Tibial artery (tissue), 4 donors: Measurements from ENCODE around the gene CDH4.

Source experiments
- DNase-seq, 2 donors: peaks; one replicate each; pipeline ENCODE4 v3.0.0-alpha.2; 2019
- H3K27ac ChIP-seq, 2 donors: fragments of 200-600 bp; sonication (generic) in 1 of 2; 1 replicate in 1 of 2; 2 replicates in 1 of 2; pipeline ENCODE4 v1.5.1; 2018 to 2019; ENCODE audit warnings: mild to moderate bottlenecking in 1 of 2
- H3K27me3 ChIP-seq, 2 donors: fragments of 200-600 bp; sonication (generic) in 1 of 2; one replicate each; pipeline versions ENCODE4 v1.5.1 to v1.6.0; 2016 to 2019
- H3K36me3 ChIP-seq, 3 donors: fragments of 200-600 bp; sonication (generic) in 2 of 3; one replicate each; pipeline ENCODE4 v1.5.1; 2016 to 2019; ENCODE audit warnings: mild to moderate bottlenecking in 2 of 3
- H3K4me1 ChIP-seq, 4 donors: fragments of 200-600 bp; sonication (generic) in 2 of 4; 1 replicate in 3 of 4; 2 replicates in 1 of 4; pipeline ENCODE4 v1.5.1; 2016 to 2019
- H3K4me3 ChIP-seq, 2 donors: fragments of 200-600 bp; sonication (generic) in 1 of 2; 1 replicate in 1 of 2; 2 replicates in 1 of 2; pipeline ENCODE4 v1.5.1; 2018 to 2019; ENCODE audit warnings: mild to moderate bottlenecking in 2 of 2
- H3K9me3 ChIP-seq, 3 donors: fragments of 200-600 bp; sonication (generic) in 1 of 3; one replicate each; pipeline ENCODE4 v1.5.1; 2016 to 2019
- CTCF ChIP-seq, 2 experiments: fragments of 200-600 bp in 1 of 2; fragments of 450-650 bp in 1 of 2; IDR thresholded peaks; one replicate each; pipeline ENCODE4 v1.5.1; 2017 to 2019; ENCODE audit warnings: antibody characterized with exemption in 2 of 2, mild to moderate bottlenecking in 1 of 2, moderate library complexity in 1 of 2
- intact Hi-C: fragments of 100-400 bp; cut with DNase I; formaldehyde crosslinking; loops from one replicate; pipeline ENCODE4 v1.15.0; 2023; ENCODE audit warnings: low total_unique reads

The CDH4 gene

GRCh38 chr20:61674688-61675087 lies 422.6 kb downstream of the CDH4 start:
- Histone ChIP-seq H3K27ac (no peak overlapping the region), H3K36me3 (no peaks in the 10 kb centered on the region), H3K4me1 (no peaks in the 10 kb centered on the region), H3K27me3 (peaks cover 0 to 15% of the 10 kb centered on the region in 2 donors), H3K4me3 (no peak overlapping the region), H3K9me3 (no peaks in the 10 kb centered on the region)
- no peak for TF ChIP-seq CTCF (IDR thresholded peaks at IDR 0.05)
- intact Hi-C loops = no loop called here
- no peak for DNase-seq

GRCh38 chr20:61677928-61678327 lies 425.9 kb downstream of the CDH4 start:
- intact Hi-C loops = no loop called here
- peaks cover 0 to 22% of the 10 kb centered on the region in 2 donors for H3K27me3 ChIP-seq
- no peak overlapping the region for H3K4me3 ChIP-seq
- peaks cover 0 to under 1% (median 0%) of the 10 kb centered on the region in 4 donors for H3K4me1 ChIP-seq
- TF ChIP-seq CTCF (IDR thresholded peaks at IDR 0.05) = no peak
- H3K36me3 ChIP-seq = no peaks in the 10 kb centered on the region
- DNase-seq = no peak
- no peaks in the 10 kb centered on the region for H3K9me3 ChIP-seq
- no peak overlapping the region for H3K27ac ChIP-seq

- no peaks in the 10 kb centered on the region for H3K36me3 ChIP-seq
- DNase-seq = no peak
- H3K27ac ChIP-seq = no peak overlapping the region
- no peaks in the 10 kb centered on the region for H3K9me3 ChIP-seq
- no peak overlapping the region for H3K4me3 ChIP-seq
- intact Hi-C loops = no loop called here
- no peak for TF ChIP-seq CTCF (IDR thresholded peaks at IDR 0.05)
- peaks cover 0 to 5% (median 0%) of the 10 kb centered on the region in 4 donors for H3K4me1 ChIP-seq
- H3K27me3 ChIP-seq = peaks cover 0 to 22% of the 10 kb centered on the region in 2 donors
These were observed 426.4 kb downstream of the CDH4 start for GRCh38 chr20:61678437-61678836.

GRCh38 chr20:61679473-61679872 lies 427.4 kb downstream of the CDH4 start:
- no peak for DNase-seq
- H3K36me3 ChIP-seq = no peaks in the 10 kb centered on the region
- H3K27ac ChIP-seq = no peak overlapping the region
- intact Hi-C loops = no loop called here
- no peak for TF ChIP-seq CTCF (IDR thresholded peaks at IDR 0.05)
- no peaks in the 10 kb centered on the region for H3K9me3 ChIP-seq
- H3K27me3 ChIP-seq = peaks cover 0 to 29% of the 10 kb centered on the region in 2 donors
- H3K4me3 ChIP-seq = no peak overlapping the region
- H3K4me1 ChIP-seq = peaks cover 0 to 8% (median 0%) of the 10 kb centered on the region in 4 donors

- no peak overlapping the region for H3K4me3 ChIP-seq
- H3K27ac ChIP-seq = no peak overlapping the region
- no peak for DNase-seq
- intact Hi-C loops = no loop called here
- peaks cover 0 to 34% of the 10 kb centered on the region in 2 donors for H3K27me3 ChIP-seq
- H3K9me3 ChIP-seq = no peaks in the 10 kb centered on the region
- TF ChIP-seq CTCF (IDR thresholded peaks at IDR 0.05) = no peak
- H3K36me3 ChIP-seq = no peaks in the 10 kb centered on the region
- peaks cover 0 to 8% (median 0%) of the 10 kb centered on the region in 4 donors for H3K4me1 ChIP-seq
These were observed 428.0 kb downstream of the CDH4 start for GRCh38 chr20:61680096-61680495.
